Measurements from ENCODE around the gene RAB5A. TPM values are rescaled to one million over a fixed set of nuclear protein-coding genes. Genes with fewer than 3 reads are reported as not detected.
"Not testable (repeated sequence)": the region's sequence is repeated elsewhere in the genome, so short reads cannot be mapped to it uniquely, and the experiment has no call there.

The RAB5A gene
- total RNA-seq, 2 donors from 2014 or later: 56.3 to 80.8 TPM

DNA sequence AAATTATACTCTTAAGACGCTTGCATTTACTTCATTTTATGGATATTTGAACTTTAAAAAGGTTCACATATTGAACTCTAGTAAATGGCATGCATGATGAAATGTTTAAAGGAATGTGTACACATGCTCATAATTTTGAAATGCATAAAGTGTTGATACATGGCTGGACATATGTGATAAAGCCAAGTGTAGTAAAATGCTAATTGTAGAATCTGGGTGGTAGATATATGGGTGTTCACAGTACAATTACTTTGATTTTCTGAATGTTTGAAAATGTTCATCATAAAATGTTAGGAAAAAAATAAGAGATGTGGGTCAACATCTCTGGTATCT, 8.6 kb upstream of the RAB5A start:
- DNase-seq (ENCODE audit: low spot score in 2 of 2): no peak
- peak overlapping the region in 1 of 2 donors; percentile 67 for H3K27ac Mint-ChIP-seq
- H3K9me3 Mint-ChIP-seq: peaks cover 3 to 19% of the 10 kb centered on the region in 2 donors
- H3K36me3 Mint-ChIP-seq: peaks cover 18% of the 10 kb centered on the region in 2 donors
- ATAC-seq: no peak

DNA sequence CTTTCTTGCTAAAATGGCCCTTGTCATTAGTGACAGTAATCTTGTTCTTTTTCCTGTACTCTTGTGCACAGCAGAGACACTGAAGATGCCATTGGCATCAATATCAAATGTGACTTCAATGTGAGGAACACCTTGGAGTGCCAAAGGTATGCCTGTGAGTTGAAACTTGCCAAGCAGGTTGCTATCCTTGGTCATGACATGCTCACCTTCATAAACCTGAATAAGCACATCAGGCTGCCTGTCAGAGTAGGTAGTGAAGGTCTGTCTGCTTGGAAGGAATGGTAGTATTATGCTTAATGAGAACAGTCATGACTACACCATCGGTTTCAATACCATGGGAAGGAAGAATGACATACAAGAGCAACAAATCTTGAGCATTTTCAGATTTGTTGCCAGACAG, 6.3 kb upstream of the RAB5A start:
- H3K9me3 Mint-ChIP-seq: peaks cover 3 to 16% of the 10 kb centered on the region in 2 donors
- H3K36me3 Mint-ChIP-seq: peaks cover 18 to 19% of the 10 kb centered on the region in 2 donors

DNA sequence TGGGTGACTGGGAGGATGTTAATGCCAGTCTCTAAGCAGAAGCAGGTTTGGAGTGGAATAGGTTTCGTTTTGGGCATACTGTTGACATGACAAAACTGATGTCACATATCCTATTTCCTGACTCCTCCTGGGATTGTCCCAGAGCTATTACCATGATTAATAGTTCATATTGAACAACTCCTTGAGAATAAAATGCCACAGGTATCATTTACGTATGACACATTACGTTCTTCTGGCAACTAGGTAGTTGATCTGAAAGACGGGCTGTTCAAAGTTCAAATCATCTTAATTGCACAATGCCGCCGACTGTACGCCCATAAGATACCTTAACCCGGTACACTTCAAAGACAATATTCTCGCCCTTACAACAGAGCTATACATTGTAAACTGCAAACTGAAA, 1.4 kb upstream of the RAB5A start:
- Mint-ChIP-seq H3K9me3 (peaks cover 0 to 4% of the 10 kb centered on the region in 2 donors), H3K36me3 (peaks cover 13 to 24% of the 10 kb centered on the region in 2 donors), H3K27ac (peak overlapping the region in 1 of 2 donors; percentile 98)
- ATAC-seq (no peak), DNase-seq (ENCODE audit: low spot score in 2 of 2) (no peak)

More for the DNA sequence above, 6.3 kb upstream of the RAB5A start:
- H3K27ac Mint-ChIP-seq: no peak overlapping the region
- no peak for ATAC-seq
- DNase-seq (ENCODE audit: low spot score in 2 of 2): no peak

GRCh38 chr3:19945969-19946831, 697 bp upstream of the RAB5A start:
- DNase-seq (ENCODE audit: low spot score in 2 of 2) (no peak), ATAC-seq (peak; percentile 3 to 9)
- H3K9me3 Mint-ChIP-seq: peaks cover 0 to 4% of the 10 kb centered on the region in 2 donors
- H3K27ac Mint-ChIP-seq: peak overlapping the region; percentile 98 to 99
- H3K36me3 Mint-ChIP-seq: peaks cover 18 to 21% of the 10 kb centered on the region in 2 donors

- peaks cover 21 to 25% of the 10 kb centered on the region in 2 donors for H3K36me3 Mint-ChIP-seq
- ATAC-seq: peak; percentile 17 to 41
- H3K27ac Mint-ChIP-seq: peak overlapping the region; percentile 98 to 99
- DNase-seq (ENCODE audit: low spot score in 2 of 2): peak; percentile 59 to 76
- no peaks in the 10 kb centered on the region for H3K9me3 Mint-ChIP-seq
Measured at GRCh38 chr3:19947549-19948225, 790 bp downstream of the RAB5A start.

DNA sequence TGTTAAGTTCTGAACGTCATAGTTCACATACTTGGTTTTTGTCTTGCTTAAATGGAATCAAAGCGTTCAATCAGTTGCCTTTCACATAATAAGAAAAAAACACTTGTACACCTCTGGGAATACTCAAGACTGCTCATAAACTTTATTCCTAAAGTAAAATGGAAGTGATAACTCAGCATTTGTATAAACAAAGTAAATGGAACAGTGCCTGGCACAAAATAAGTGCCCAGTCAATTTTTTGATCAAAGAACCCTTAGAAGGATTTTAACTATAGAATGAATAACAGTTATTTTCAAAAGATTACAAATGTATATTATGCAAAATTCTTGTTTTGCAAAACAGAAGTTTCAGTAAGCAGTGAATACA, 1.3 kb downstream of the RAB5A start:
- H3K27ac Mint-ChIP-seq: peak overlapping the region; percentile 98 to 99
- ATAC-seq (no peak), DNase-seq (ENCODE audit: low spot score in 2 of 2) (no peak)
- peaks cover 21 to 25% of the 10 kb centered on the region in 2 donors for H3K36me3 Mint-ChIP-seq
- no peaks in the 10 kb centered on the region for H3K9me3 Mint-ChIP-seq

DNA sequence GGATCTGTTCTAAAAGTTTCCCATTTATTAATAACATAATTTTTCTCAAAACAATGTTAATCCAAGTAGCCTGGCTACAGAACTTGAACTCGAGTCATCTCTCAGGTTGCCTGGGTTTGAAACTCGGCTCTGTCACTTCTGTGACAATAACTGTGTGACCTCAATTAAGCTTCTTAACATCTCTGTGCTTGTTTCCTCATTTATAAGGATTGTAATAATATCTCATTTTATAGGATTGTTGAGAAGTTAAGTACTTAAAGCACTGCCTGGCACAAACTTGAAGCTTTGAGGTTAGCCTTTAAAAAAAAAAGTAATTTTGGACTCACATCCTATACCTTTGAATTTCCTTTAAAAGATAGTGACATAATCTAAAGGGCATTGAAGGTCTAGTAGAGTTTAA, 3.4 kb downstream of the RAB5A start:
- ATAC-seq: no peak
- Mint-ChIP-seq H3K27ac (no peak overlapping the region), H3K9me3 (no peaks in the 10 kb centered on the region), H3K36me3 (peaks cover 15 to 32% of the 10 kb centered on the region in 2 donors)
- DNase-seq (ENCODE audit: low spot score in 2 of 2): no peak

GRCh38 chr3:19954676-19955075, 7.8 kb downstream of the RAB5A start:
- ATAC-seq (no peak), DNase-seq (ENCODE audit: low spot score in 2 of 2) (no peak)
- H3K9me3 Mint-ChIP-seq: no peaks in the 10 kb centered on the region
- H3K27ac Mint-ChIP-seq: no peak overlapping the region
- peaks cover 0 to 21% of the 10 kb centered on the region in 2 donors for H3K36me3 Mint-ChIP-seq

DNA sequence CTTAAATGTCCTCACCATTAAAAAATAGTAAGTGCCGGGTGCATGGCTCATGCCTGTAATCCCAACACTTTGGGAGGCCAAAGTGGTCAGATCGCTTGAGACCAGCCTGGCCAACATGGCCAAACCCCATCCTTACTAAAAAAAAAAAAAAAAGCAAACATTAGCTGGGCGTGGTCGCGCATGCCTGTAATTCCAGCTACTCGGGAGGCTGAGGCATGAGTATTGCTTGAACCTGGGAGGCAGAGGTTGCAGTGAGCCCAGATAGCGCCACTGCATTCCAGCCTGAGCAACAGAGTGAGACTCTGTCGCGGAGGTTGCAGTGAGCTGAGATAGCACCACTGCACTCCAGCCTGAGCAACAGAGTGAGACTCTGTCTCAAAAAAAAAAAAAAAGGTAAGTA, 10.5 kb downstream of the RAB5A start:
- not testable (repeated sequence) for H3K27ac Mint-ChIP-seq; H3K9me3 Mint-ChIP-seq; ATAC-seq; DNase-seq (ENCODE audit: low spot score in 2 of 2)
- peaks cover 0 to 17% of the 10 kb centered on the region in 2 donors for H3K36me3 Mint-ChIP-seq

GRCh38 chr3:19959505-19959904, 12.6 kb downstream of the RAB5A start:
- Mint-ChIP-seq H3K27ac (no peak overlapping the region), H3K36me3 (peaks cover 0 to 13% of the 10 kb centered on the region in 2 donors), H3K9me3 (no peaks in the 10 kb centered on the region)
- ATAC-seq (no peak), DNase-seq (ENCODE audit: low spot score in 2 of 2) (no peak)

- Mint-ChIP-seq H3K9me3 (no peaks in the 10 kb centered on the region), H3K36me3 (peaks cover 0 to 8% of the 10 kb centered on the region in 2 donors), H3K27ac (no peak overlapping the region)
- no peak for DNase-seq (ENCODE audit: low spot score in 2 of 2)
- ATAC-seq: no peak
Measured at GRCh38 chr3:19960696-19961095, 13.8 kb downstream of the RAB5A start.

DNA sequence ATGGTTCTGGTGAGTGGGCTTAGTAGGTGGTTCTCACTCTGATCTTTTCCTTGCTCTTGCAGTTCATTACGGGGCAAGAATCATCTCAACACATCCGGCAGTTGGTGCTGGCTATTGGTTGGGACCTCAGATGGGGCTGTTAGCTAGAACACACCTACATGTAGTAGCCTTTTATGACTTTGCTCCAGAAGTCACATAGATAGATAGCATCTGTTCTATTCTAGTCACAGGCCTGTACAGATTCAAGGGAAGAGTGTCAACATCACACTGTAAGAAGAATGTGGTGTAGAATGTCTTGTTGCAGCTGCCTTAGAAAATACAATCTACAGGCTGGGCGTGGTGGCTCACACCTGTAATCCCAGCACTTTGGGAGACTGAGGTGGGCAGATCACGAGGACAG, 15.1 kb downstream of the RAB5A start:
- H3K9me3 Mint-ChIP-seq: no peaks in the 10 kb centered on the region
- H3K27ac Mint-ChIP-seq: no peak overlapping the region
- ATAC-seq (no peak), DNase-seq (ENCODE audit: low spot score in 2 of 2) (no peak)
- H3K36me3 Mint-ChIP-seq: peaks cover 0 to 8% of the 10 kb centered on the region in 2 donors

- Mint-ChIP-seq H3K9me3 (no peaks in the 10 kb centered on the region), H3K36me3 (peaks cover 0 to 8% of the 10 kb centered on the region in 2 donors), H3K27ac (no peak overlapping the region)
- no peak for DNase-seq (ENCODE audit: low spot score in 2 of 2)
- ATAC-seq: no peak
Measured at GRCh38 chr3:19967208-19967607, 20.3 kb downstream of the RAB5A start.

- no peak for ATAC-seq
- no peak for DNase-seq (ENCODE audit: low spot score in 2 of 2)
- Mint-ChIP-seq H3K27ac (no peak overlapping the region), H3K36me3 (peaks cover 0 to 8% of the 10 kb centered on the region in 2 donors), H3K9me3 (no peaks in the 10 kb centered on the region)
Measured at GRCh38 chr3:19967812-19968211, 20.9 kb downstream of the RAB5A start.

- H3K27ac Mint-ChIP-seq: no peak overlapping the region
- ATAC-seq: no peak
- no peak for DNase-seq (ENCODE audit: low spot score in 2 of 2)
- H3K36me3 Mint-ChIP-seq: peaks cover 0 to 20% of the 10 kb centered on the region in 2 donors
- no peaks in the 10 kb centered on the region for H3K9me3 Mint-ChIP-seq
Measured at GRCh38 chr3:19970327-19970726, 23.4 kb downstream of the RAB5A start.

DNA sequence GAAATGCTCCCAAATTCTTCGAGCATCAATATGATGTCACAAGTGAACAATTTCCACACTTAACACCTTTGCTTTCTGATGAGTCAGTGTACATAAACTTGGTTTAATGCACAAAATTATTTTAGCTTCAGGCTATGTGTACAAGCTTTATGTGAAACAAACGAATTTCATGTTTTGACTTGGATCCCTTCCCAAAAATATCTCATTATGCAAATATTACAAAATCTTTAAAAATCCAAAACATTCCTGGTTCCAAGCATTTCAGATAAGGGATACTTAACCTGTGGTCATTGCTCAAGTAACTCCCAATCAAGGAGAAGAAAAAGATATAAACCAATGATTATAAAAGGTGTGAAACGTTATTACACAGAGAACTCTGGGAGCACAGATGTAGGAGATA, 25.2 kb downstream of the RAB5A start:
- H3K27ac Mint-ChIP-seq: no peak overlapping the region
- H3K36me3 Mint-ChIP-seq: peaks cover 0 to 25% of the 10 kb centered on the region in 2 donors
- DNase-seq (ENCODE audit: low spot score in 2 of 2) (no peak), ATAC-seq (no peak)
- no peaks in the 10 kb centered on the region for H3K9me3 Mint-ChIP-seq

- Mint-ChIP-seq H3K27ac (peak overlapping the region in 1 of 2 donors; percentile 53), H3K36me3 (peaks cover 0 to 13% of the 10 kb centered on the region in 2 donors)
- not testable (repeated sequence) for DNase-seq (ENCODE audit: low spot score in 2 of 2); ATAC-seq; H3K9me3 Mint-ChIP-seq
Measured at GRCh38 chr3:19988904-19989303, 42.0 kb downstream of the RAB5A start.

All from activated naive CD4-positive, alpha-beta T cell treated with anti-CD3 and anti-CD28 coated beads, Interleukin-2, amount 50 U/mL, for 72 hours (primary cell).